SK-N-SH treated with all-trans-retinoic acid at 6 μM for 48 hours (cell line): ENCODE data around the gene SAP25.

Experiments
- ATAC-seq: fragments of 200-7000 bp; cut with Tn5 transposase; 3 replicates; pipeline ENCODE4 v1.9.1; 2020; ENCODE audit warnings: mild to moderate bottlenecking, moderate library complexity
- ARNTL ChIP-seq: fragments of 450-650 bp; formaldehyde crosslinking; IDR thresholded peaks from 2 replicates; pipeline ENCODE4 v1.5.0; 2020; ENCODE audit warnings: low read depth, mild to moderate bottlenecking, moderate library complexity, borderline replicate concordance
- BACH2 ChIP-seq: fragments of 250-450 bp; sonication (Bioruptor Pico); IDR thresholded peaks from 2 replicates; pipeline ENCODE4 v1.9.0; 2021; ENCODE audit warnings: mild to moderate bottlenecking, borderline replicate concordance
- CSDC2 ChIP-seq: fragments of 250-450 bp; sonication (Bioruptor Pico); IDR thresholded peaks from 2 replicates; pipeline ENCODE4 v1.5.0; 2020; ENCODE audit warnings: mild to moderate bottlenecking, moderate library complexity
- ESRRG ChIP-seq: fragments of 250-450 bp; sonication (Bioruptor Pico); IDR thresholded peaks from 2 replicates; pipeline ENCODE4 v1.6.1; 2021; ENCODE audit warnings: mild to moderate bottlenecking
- GLIS3 ChIP-seq: fragments of 250-450 bp; sonication (Bioruptor Pico); IDR thresholded peaks from 2 replicates; pipeline ENCODE4 v1.5.0; 2020; ENCODE audit warnings: mild to moderate bottlenecking, moderate library complexity
- ISL1 ChIP-seq: fragments of 250-450 bp; sonication (Bioruptor Pico); IDR thresholded peaks from 2 replicates; pipeline ENCODE4 v2.1.2; 2022; ENCODE audit warnings: mild to moderate bottlenecking, moderate library complexity
- OSR1 ChIP-seq: fragments of 250-450 bp; sonication (Bioruptor Pico); IDR thresholded peaks from 2 replicates; pipeline ENCODE4 v1.8.0; 2022; ENCODE audit warnings: moderate library complexity, mild to moderate bottlenecking, inconsistent platforms
- PATZ1 ChIP-seq: fragments of 250-450 bp; sonication (Bioruptor Pico); IDR thresholded peaks from 2 replicates; pipeline ENCODE4 v1.8.0; 2020; ENCODE audit warnings: mild to moderate bottlenecking, moderate library complexity, borderline replicate concordance
- TCF4 ChIP-seq: fragments of 250-450 bp; sonication (Bioruptor Pico); IDR thresholded peaks from 2 replicates; pipeline ENCODE4 v1.8.0; 2021; ENCODE audit warnings: mild to moderate bottlenecking, moderate library complexity, borderline replicate concordance
- TOX ChIP-seq: fragments of 250-450 bp; sonication (Bioruptor Pico); IDR thresholded peaks from 2 replicates; pipeline ENCODE4 v1.8.0; 2021; ENCODE audit warnings: mild to moderate bottlenecking, moderate library complexity, borderline replicate concordance
- ZFP3 ChIP-seq: fragments of 250-450 bp; sonication (Bioruptor Pico); IDR thresholded peaks from 2 replicates; pipeline ENCODE4 v1.5.0; 2020; ENCODE audit warnings: mild to moderate bottlenecking, moderate library complexity
- TF ChIP-seq, protein P1 (sequence below): fragments of 250-450 bp; sonication (Bioruptor Pico); IDR thresholded peaks from 2 replicates; pipeline ENCODE4 v1.5.0; 2020; ENCODE audit warnings: mild to moderate bottlenecking, moderate library complexity
- TF ChIP-seq, protein P2 (sequence below): fragments of 250-450 bp; sonication (Bioruptor Pico); IDR thresholded peaks from 2 replicates; pipeline ENCODE4 v1.5.1; 2021; ENCODE audit warnings: mild to moderate bottlenecking, moderate library complexity
- TF ChIP-seq, protein P3 (sequence below): fragments of 250-450 bp; sonication (Bioruptor Pico); IDR thresholded peaks from 2 replicates; pipeline ENCODE4 v1.8.0; 2021; ENCODE audit warnings: low read depth, mild to moderate bottlenecking, moderate library complexity, borderline replicate concordance

SAP25 gene

GRCh38 chr7:100590077-100590737 lies 16.5 kb upstream of the SAP25 start:
- TF ChIP-seq, protein P1, sequence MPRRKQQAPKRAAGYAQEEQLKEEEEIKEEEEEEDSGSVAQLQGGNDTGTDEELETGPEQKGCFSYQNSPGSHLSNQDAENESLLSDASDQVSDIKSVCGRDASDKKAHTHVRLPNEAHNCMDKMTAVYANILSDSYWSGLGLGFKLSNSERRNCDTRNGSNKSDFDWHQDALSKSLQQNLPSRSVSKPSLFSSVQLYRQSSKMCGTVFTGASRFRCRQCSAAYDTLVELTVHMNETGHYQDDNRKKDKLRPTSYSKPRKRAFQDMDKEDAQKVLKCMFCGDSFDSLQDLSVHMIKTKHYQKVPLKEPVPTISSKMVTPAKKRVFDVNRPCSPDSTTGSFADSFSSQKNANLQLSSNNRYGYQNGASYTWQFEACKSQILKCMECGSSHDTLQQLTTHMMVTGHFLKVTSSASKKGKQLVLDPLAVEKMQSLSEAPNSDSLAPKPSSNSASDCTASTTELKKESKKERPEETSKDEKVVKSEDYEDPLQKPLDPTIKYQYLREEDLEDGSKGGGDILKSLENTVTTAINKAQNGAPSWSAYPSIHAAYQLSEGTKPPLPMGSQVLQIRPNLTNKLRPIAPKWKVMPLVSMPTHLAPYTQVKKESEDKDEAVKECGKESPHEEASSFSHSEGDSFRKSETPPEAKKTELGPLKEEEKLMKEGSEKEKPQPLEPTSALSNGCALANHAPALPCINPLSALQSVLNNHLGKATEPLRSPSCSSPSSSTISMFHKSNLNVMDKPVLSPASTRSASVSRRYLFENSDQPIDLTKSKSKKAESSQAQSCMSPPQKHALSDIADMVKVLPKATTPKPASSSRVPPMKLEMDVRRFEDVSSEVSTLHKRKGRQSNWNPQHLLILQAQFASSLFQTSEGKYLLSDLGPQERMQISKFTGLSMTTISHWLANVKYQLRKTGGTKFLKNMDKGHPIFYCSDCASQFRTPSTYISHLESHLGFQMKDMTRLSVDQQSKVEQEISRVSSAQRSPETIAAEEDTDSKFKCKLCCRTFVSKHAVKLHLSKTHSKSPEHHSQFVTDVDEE (CRISPR knock-in tag) = no peak
- ATAC-seq = no peak

DNA sequence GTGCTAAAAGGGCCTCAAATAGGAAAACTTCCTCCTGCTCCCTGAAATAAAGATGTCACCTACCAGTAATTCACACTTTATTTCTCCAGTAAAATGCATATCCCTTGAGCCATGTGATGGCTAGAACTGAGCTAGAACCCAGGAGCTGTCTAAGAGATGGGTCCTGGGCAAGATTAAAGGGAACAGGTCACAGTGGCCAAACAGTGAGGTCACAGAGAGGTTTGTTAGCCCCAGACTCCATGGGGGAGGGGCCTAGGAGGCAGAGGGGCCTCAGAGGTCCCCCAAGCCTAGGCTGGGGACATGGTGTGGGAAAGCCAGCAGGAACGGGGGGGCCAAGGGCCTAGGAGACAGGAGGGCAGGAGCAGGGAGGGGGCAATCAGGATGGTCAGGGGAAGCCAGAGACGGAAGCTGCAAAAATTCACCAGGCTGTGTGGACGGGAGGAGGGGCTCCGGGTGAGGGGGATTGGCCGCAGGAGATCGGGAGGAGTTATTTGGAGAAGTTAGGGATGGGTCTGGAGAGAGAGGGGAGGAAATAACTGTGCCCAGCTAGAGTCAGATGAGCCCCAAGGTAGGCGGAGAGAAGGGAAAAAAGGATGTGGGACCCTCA lies 15.7 kb upstream of the SAP25 start:
- TF ChIP-seq OSR1 (CRISPR knock-in tag) = no peak
- TF ChIP-seq ISL1 (CRISPR knock-in tag) = no peak
- TF ChIP-seq ZFP3 (CRISPR knock-in tag) = no peak
- no peak for TF ChIP-seq ARNTL
- no peak for TF ChIP-seq GLIS3 (CRISPR knock-in tag)
- TF ChIP-seq BACH2 (CRISPR knock-in tag) = no peak
- no peak for TF ChIP-seq CSDC2 (CRISPR knock-in tag)
- no peak for ATAC-seq

DNA sequence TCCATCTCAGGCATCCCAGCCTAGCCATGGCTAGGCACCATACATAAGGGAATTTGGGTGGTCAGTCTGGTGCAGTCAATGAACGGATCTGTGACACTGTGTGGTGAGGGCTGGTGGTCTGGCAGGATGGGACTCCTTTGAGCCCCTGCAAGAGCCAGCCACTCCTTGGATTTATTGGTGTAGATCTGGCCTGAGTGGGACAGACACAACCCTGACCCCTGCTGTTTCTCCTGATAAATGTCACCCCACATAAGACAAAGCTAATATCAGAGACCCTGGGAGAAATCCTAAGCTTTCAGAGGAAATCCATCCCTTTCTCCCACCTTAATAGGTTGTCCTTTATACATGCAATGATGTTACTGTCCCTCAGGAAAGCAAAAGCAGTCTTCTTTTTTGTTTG lies 14.7 kb upstream of the SAP25 start:
- TF ChIP-seq, protein P2, sequence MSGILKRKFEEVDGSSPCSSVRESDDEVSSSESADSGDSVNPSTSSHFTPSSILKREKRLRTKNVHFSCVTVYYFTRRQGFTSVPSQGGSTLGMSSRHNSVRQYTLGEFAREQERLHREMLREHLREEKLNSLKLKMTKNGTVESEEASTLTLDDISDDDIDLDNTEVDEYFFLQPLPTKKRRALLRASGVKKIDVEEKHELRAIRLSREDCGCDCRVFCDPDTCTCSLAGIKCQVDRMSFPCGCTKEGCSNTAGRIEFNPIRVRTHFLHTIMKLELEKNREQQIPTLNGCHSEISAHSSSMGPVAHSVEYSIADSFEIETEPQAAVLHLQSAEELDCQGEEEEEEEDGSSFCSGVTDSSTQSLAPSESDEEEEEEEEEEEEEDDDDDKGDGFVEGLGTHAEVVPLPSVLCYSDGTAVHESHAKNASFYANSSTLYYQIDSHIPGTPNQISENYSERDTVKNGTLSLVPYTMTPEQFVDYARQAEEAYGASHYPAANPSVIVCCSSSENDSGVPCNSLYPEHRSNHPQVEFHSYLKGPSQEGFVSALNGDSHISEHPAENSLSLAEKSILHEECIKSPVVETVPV (CRISPR knock-in tag) = no peak
- TF ChIP-seq, protein P3, sequence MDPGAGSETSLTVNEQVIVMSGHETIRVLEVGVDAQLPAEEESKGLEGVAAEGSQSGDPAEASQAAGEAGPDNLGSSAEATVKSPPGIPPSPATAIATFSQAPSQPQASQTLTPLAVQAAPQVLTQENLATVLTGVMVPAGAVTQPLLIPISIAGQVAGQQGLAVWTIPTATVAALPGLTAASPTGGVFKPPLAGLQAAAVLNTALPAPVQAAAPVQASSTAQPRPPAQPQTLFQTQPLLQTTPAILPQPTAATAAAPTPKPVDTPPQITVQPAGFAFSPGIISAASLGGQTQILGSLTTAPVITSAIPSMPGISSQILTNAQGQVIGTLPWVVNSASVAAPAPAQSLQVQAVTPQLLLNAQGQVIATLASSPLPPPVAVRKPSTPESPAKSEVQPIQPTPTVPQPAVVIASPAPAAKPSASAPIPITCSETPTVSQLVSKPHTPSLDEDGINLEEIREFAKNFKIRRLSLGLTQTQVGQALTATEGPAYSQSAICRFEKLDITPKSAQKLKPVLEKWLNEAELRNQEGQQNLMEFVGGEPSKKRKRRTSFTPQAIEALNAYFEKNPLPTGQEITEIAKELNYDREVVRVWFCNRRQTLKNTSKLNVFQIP = no peak
- TF ChIP-seq CSDC2 (CRISPR knock-in tag) (no peak), ESRRG (CRISPR knock-in tag) (no peak), PATZ1 (CRISPR knock-in tag) (no peak), ZFP3 (CRISPR knock-in tag) (no peak), TOX (CRISPR knock-in tag) (no peak), GLIS3 (CRISPR knock-in tag) (no peak), TCF4 (CRISPR knock-in tag) (no peak)
- TF ChIP-seq, protein P1 (CRISPR knock-in tag) = no peak
- ATAC-seq = no peak
